ENCODE data around the gene POU2F1.

Gene POU2F1

DNA sequence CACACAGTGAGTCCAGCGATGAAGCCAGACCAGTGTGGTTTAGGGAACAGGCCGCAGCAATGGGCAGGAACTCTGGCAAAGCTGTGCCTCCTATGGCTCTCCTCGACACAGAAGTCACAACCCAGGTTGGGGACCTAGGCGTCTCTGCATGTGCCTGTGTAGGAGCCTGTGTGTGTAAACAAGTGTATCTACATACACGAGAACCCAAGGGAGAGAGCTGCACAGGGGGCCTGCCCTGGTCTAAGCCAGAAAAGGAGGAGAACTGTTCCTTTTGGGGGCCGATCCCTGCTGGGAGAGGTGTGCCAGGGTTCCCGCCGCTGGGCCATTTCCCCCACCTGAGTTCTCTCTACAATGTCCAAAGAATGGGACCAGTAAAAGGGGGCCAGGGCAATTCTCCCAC is 241.7 kb downstream of the POU2F1 start:
- DNase-seq (ENCODE audit: low read depth in 1 of 2, low spot score in 1 of 2): no peak

DNA sequence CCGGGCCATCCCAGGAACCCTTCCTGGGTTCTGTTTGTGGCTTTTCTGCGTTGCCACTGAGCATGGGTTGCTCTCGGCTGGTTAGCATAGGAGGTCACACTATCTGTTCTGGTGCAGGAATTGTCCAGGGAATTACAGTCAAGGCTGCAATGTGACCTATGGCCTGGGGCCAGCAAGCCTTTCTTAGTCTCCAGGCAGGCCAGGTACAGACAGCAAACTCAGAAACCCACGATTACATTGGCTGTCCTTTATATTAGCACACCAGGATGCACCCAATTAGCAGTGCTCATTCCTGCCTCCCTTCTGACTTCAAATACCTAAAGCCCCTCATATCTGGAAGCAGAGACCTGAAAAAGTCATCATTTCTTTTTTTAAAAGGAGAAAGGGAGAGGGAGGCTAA is 242.4 kb downstream of the POU2F1 start:
- no peak for DNase-seq (ENCODE audit: low read depth in 1 of 2, low spot score in 1 of 2)

DNA sequence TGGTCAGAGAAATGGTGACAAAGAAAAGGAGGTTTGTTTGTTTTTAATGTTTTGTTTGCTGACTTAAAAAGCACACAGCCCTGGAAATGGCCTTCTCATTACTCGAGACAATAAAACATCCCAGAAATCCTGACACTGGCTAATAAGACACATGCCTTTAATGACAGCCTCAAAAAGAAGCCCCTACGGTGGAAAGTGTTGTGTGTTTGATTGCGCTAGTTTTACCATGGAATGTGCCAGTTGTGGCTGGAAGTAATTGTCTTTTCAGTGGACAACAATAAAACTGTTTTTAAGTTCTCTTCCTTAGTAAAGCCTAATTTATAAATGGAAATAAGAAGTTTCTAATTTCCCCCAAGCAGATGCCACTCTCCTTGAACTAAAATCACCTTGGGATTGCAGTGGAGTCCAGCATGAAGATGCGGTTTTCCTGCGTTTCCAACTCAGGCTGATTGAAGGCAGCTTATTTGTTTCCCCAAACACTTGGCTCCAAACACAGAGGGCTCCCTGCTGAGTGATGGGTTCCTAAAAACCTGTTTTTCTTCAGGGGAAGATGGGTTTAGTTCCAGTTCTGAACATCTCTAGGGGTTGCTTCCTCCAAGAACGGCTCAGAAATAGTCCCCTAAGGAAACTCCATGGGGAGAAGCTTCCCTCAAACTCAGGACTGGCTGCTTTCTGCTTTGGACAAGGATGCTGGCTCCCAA is 243.3 kb downstream of the POU2F1 start:
- DNase-seq (ENCODE audit: low read depth in 1 of 2, low spot score in 1 of 2): no peak

DNA sequence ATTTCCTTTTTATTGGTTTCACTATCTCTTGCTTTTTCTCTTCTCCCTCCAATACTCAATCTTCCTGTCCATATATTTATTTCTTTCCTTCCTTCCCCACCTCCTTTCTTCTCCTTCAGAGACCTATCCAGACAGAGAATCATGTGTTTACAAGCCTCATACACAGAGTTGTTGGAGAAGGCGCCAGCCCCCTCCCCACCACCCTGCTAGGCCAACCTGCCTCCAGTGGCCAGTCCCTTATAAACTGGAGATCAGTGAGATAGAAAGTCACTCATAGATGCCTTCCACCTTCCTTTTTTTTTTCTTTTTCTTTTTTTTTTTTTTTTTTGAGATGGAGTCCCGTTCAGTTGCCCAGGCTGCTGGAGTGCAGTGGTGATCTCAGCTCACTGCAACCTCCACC is 244.3 kb downstream of the POU2F1 start:
- no peak for DNase-seq (ENCODE audit: low read depth in 1 of 2, low spot score in 1 of 2)

DNA sequence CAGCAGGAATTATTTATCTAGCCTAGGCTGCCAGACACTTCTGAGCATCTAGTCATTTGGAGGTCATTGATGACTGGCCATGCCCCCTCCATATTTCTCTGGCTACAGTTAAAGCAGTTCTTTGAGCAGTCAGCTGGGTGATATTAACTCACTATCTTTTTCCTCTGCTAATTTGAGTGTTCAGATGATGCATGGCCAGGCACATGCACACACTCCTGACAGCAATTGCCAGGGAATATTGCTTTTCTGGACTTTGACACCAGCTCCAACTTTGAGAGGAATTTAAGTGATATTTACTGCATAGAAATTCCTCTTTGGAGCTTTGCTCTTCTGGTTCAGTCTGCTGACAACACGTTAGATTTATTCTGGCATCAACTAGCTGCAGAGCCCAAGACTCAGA is 245.1 kb downstream of the POU2F1 start:
- no peak for DNase-seq (ENCODE audit: low read depth in 1 of 2, low spot score in 1 of 2)

DNA sequence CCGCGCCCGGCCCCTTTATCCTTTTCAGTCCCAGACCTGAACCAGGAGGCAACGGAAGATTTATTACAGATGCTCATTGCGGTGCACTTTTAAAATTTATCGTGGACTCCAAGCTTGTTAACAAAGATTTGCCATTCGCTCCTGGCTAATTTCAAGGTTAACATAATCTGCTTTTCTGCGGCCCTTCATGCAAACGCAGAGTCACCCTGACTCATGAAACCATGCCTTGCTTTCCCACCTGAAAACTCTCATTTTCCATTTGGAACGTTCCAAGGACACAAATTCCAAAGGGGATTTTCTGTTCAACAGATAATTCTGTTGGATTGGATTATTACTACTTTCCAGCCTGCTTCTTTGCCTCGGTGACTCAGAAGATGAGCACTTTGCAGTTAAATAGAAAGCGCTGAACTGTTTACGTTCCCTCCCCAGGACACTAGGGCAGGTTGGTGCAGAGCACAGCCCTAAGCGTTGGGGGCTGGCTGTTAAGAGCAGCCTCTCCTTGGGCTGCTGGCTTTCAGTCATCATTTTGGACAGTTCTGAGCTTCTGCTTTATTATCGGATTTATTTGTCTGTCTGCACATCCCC is 246.5 kb downstream of the POU2F1 start:
- DNase-seq (ENCODE audit: low read depth in 1 of 2, low spot score in 1 of 2): no peak

DNA sequence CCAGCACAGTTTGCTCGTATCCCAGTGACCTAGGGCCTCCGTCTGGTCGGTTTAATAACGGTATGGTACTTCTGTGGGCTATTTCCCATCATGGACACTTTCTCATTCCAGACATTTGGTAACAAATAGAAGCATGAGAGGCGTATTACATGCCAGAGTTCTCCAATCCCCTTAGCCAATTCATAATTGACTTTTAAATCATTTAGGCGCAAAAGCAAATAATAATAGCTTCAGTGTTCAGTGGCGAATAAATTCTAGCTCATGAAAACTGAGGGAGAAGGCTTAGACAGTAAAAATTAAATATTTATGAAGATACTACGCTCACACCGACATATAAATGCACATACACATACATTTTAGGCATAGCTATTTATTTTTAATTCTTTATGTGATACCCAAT is 247.1 kb downstream of the POU2F1 start:
- no peak for DNase-seq (ENCODE audit: low read depth in 1 of 2, low spot score in 1 of 2)

DNA sequence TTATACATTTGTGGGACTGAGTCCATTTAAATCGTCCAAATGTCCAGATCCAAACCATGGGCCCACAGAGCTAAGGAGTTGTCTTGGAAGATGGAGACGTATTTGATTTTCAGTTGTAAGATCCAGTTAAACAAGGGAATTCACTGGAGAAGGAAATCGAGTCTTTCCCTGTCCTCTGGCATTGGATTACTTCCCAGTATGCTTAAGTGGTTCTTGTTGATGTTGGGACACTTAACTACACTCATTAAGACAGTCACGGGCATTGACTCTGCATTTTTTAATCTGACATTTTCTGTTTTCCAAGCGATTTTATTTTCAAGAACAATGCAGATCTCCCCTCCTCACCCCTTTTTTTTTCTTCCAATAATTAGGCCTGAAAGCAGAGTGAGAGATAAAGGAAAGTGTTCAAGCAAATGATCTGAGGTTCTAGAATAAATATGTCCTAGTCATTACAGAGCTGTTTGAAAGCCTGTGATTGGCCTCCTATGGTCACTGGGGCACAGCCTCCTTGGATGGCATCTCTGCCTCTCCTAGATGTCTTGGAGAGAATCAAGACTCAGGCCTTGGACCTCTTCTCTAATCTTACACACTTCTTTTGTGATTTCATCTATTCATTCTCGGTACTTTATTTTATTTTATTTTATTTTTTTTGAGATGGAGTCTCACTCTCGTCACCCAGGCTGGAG is 248.7 kb downstream of the POU2F1 start:
- no peak for DNase-seq (ENCODE audit: low read depth in 1 of 2, low spot score in 1 of 2)

DNA sequence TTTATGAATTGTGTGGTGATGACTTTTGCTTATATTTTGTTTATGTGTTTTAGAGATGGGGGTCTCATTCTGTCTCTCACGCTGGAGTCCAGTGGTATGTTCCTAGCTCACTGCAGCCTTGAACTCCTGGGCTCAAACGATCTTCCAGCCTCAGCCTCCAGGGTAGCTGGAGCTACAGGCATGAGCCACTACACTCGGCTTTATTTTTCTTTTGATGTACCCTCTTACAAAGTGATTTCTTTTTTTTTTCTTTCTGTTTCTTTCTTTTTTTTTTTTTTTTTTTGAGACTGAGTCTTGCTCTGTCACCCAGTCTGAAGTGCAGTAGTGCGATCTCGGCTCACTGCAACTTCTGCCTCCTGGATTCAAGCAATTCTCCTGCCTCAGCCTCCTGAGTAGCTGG is 250.9 kb downstream of the POU2F1 start:
- DNase-seq (ENCODE audit: low read depth in 1 of 2, low spot score in 1 of 2): no peak

DNA sequence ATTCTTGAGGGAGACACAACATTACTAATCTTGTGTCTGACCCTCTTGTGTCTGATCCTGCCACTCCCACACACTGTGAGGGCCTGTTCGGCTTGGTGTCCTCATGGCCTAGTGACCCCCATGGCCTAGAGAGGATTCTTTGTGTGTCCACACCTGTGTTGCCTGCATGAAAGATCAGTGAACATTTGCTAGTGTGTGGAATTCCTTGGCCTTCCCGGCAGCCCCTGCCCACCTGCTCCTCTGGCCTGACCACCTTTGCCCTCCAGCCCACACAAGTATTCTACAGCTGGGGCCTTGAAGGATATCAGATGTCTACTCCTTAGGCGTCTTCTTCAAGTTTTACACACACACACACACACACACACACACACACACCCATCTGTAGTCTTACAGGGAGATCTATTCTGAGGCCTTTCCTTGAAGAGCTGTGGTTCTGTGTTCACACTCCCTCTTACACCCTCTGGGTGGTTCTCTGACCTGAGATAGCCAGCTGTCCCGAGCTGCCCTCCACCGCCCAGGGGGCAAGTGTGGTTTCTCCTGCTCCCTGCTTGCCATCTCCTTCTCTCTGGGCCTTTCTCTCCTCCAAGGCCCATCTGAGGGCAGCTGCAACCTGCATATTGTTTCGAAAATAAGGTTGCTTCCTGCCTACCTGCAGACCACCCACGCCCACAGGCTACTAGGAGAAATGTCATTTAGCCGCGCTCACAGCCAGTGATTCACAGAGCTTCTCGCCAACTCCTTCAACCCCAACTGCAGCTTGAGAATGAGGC is 252.3 kb downstream of the POU2F1 start:
- peak in 1 of 2 donors; percentile 36 for DNase-seq (ENCODE audit: low read depth in 1 of 2, low spot score in 1 of 2)

DNA sequence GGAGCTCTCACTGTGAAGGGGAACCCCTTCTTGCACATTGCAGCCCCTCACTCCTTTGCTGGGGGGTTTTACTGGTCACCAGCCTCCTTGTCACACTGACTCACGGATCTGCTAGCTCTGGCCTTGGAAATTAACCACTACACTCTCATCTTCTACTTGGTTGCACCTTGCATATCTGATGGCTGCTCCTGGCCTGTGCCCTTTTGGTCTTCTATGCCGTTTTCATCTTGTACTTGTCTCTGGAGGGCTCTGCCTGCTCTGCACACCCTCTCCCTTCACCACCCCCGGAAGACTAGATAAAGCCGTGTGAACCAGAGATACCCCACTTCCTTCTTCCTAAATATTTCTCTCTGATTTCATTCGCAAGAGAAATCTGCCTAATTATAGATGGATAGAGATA is 253.1 kb downstream of the POU2F1 start:
- no peak for DNase-seq (ENCODE audit: low read depth in 1 of 2, low spot score in 1 of 2)

DNA sequence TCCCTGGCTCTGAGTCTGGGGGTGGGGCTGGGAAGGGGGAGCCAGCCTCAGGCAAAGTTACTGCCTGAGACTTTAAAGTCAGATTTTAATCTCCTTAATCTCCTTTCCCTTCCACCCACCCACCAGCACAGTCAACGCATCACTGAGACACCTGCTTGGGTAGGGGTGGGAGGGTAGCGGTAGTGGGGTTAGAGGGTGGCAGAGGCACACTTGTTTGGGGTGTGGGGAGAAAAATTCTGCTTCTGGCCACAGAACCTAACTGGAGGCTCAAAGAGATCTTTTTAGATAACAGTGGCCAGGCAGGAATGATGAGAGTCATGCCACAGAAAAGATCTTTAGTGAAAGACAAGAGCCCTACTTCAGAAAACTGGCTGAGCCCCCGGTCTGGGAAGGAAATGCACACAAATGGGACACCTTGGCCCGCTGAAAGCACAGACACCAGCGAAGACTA is 253.5 kb downstream of the POU2F1 start:
- DNase-seq (ENCODE audit: low read depth in 1 of 2, low spot score in 1 of 2): peak in 1 of 2 donors; percentile 33

DNA sequence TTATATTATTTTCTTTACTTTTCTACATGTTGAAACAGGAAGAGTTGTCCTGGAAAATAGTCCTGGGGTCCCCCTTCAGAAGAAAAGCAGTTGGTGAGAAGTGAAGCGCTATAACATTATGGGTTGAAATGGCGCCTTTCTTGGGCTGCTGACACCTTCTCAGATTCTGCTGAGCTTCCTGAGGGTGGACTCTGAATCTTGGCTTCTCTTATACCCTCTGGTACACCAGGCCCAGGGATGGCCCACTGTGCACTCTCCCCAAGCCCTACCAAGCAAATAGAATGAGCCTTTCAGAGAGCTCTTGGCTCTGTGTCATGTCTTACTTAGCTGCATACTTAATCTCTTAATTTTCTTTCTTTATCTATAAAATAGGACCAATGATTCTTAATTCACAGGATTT is 255.4 kb downstream of the POU2F1 start:
- DNase-seq (ENCODE audit: low read depth in 1 of 2, low spot score in 1 of 2): no peak
